ENCODE results near the gene NOP14.

The NOP14 gene

GRCh38 chr4:2909583-2909982 is 53.6 kb downstream of the NOP14 start:
- no peak for DNase-seq

- no peak for DNase-seq
These were observed 54.5 kb downstream of the NOP14 start for GRCh38 chr4:2908686-2909085.

GRCh38 chr4:2907706-2908293 is 55.4 kb downstream of the NOP14 start:
- DNase-seq: no peak

- no peak for DNase-seq
These were observed 56.0 kb downstream of the NOP14 start for GRCh38 chr4:2907226-2907625.

GRCh38 chr4:2906218-2906617 is 57.0 kb downstream of the NOP14 start:
- no peak for DNase-seq

- no peak for DNase-seq
These were observed 57.7 kb downstream of the NOP14 start for GRCh38 chr4:2905544-2905943.

- no peak for DNase-seq
These were observed 61.1 kb downstream of the NOP14 start for GRCh38 chr4:2902126-2902525.

- DNase-seq: no peak
These were observed 62.0 kb downstream of the NOP14 start for GRCh38 chr4:2901186-2901585.

GRCh38 chr4:2900741-2901140 is 62.5 kb downstream of the NOP14 start:
- no peak for DNase-seq

- DNase-seq: no peak
These were observed 65.2 kb downstream of the NOP14 start for GRCh38 chr4:2898001-2898400.

GRCh38 chr4:2893772-2894171 is 69.4 kb downstream of the NOP14 start:
- no peak for DNase-seq

GRCh38 chr4:2891294-2891693 is 71.9 kb downstream of the NOP14 start:
- DNase-seq: no peak

GRCh38 chr4:2888886-2889285 is 74.3 kb downstream of the NOP14 start:
- no peak for DNase-seq

Data from NCI-H1105 (cell line).